Liver (tissue), 3 donors: ENCODE results near the gene CR1L.

Source experiments
- CTCF ChIP-seq: fragments of 150-350 bp; IDR thresholded peaks from 2 replicates; pipeline ENCODE4 v1.5.1; 2017; ENCODE audit warnings: improper control_type of control experiment, low read depth, low read length; ENCODE audit not compliant: missing input control
- JUND ChIP-seq, 2 donors: IDR thresholded peaks; 2 replicates each; pipeline ENCODE4 v1.6.1; 2016; ENCODE audit warnings: antibody characterized with exemption in 2 of 2
- MAX ChIP-seq: IDR thresholded peaks from 2 replicates; pipeline ENCODE4 v1.6.1; 2016; ENCODE audit warnings: antibody characterized with exemption
- RAD21 ChIP-seq, 2 donors: IDR thresholded peaks; 2 replicates each; pipeline ENCODE4 v1.6.1; 2016; ENCODE audit warnings: antibody characterized with exemption in 2 of 2, mild to moderate bottlenecking in 2 of 2
- SP1 ChIP-seq: IDR thresholded peaks from 2 replicates; pipeline ENCODE4 v1.6.1; 2018; ENCODE audit warnings: antibody characterized with exemption, mild to moderate bottlenecking
- TAF1 ChIP-seq: conservative IDR thresholded peaks from 2 replicates; pipeline ENCODE4 v1.6.1; 2016; ENCODE audit warnings: antibody characterized with exemption, mild to moderate bottlenecking
- YY1 ChIP-seq: IDR thresholded peaks from 2 replicates; pipeline ENCODE4 v1.6.1; 2016; ENCODE audit warnings: antibody characterized with exemption, mild to moderate bottlenecking
- ZBTB33 ChIP-seq: IDR thresholded peaks from 2 replicates; pipeline ENCODE4 v1.6.1; 2016; ENCODE audit warnings: antibody characterized with exemption
- donor health status: healthy.
- donor health status: healthy.

GRCh38 chr1:207676153-207676552 lies 31.2 kb downstream of the CR1L start:
- no peak for TF ChIP-seq JUND (IDR thresholded peaks at IDR 0.05)
- TF ChIP-seq CTCF = no peak
- TF ChIP-seq SP1 = no peak
- TF ChIP-seq MAX = no peak
- TF ChIP-seq ZBTB33 = no peak
- TF ChIP-seq TAF1 = no peak
- TF ChIP-seq YY1 = no peak
- no peak for TF ChIP-seq RAD21 (IDR thresholded peaks at IDR 0.05)
